ENCODE measurements around the gene KLK7.
"Not testable (repeated sequence)": the region's sequence is repeated elsewhere in the genome, so short reads cannot be mapped to it uniquely, and the experiment has no call there.

KLK7 gene

DNA sequence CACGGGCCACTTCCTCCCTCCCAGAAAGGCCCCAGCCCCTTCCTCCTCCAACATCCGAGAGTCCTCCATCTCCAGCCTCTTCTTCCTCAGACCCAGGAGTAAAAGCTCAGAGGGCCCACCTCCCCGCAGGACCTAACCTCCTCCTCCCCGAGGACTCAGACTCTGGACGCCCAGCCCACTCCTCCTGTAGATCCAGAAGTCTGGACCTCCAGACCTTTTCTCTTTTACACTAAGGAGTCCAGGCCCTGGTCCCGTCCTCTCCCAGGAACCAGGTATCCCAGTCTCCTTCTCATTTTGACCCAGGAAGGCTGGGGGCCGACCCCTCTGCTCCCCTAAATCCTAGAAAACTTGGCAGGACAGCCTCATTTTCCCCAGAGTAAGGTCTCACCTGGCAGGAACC lies 19.6 kb upstream of the KLK7 start:
- Mint-ChIP-seq H3K27me3 (peaks cover 65 to 81% of the 10 kb centered on the region in 2 donors), H3K36me3 (ENCODE audit: insufficient read depth) (no peaks in the 10 kb centered on the region), H3K27ac (no peak overlapping the region), H3K4me1 (ENCODE audit: low read depth in 2 of 2) (peaks cover 0 to 5% of the 10 kb centered on the region in 2 donors), H3K4me3 (no peak overlapping the region), H3K9me3 (no peaks in the 10 kb centered on the region)
- DNase-seq (no peak), ATAC-seq (replicated peaks) (no peak)

DNA sequence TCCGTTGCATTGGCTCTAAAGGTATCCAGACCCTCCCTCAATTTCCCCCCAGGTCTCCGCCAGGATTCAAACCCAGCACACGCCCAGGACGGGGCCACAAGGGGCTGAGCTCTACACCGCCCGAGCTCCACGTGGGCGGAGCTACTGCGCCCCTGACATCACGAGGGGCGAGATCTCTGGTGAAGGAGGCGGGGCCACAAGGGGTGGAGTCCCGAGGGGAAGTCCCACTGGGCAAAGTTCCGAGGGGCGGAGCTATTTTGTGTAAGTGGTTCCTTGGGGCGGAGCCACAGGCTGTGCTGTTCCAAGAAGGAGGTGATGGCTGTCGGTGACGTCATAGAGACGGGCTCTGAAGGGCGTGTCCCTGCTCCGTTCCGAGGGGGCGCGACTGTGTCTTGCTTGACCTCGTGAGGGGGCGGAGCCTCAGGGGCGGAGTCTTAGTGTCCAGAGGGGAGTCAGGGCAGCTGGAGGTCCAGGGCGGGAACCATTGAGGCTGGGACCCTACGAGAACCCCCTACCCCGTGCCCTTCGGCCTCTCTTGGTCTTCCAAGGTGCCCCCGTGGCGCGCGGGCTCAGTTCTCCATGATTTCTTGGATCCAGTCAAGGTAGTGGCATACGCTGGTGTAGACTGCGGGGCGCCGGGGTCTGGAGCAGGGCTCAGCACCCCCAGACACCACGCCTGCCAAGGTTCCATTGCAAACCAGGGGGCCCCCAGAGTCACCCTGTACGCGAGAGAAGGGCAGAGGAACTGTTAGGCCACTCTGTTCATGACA lies 19.0 kb upstream of the KLK7 start:
- no peak for ATAC-seq (replicated peaks)
- H3K9me3 Mint-ChIP-seq, result no peaks in the 10 kb centered on the region
- no peak overlapping the region for H3K27ac Mint-ChIP-seq
- peaks cover 69 to 86% of the 10 kb centered on the region in 2 donors for H3K27me3 Mint-ChIP-seq
- H3K36me3 Mint-ChIP-seq (ENCODE audit: insufficient read depth), result no peaks in the 10 kb centered on the region
- no peak for DNase-seq
- peaks cover 0 to 5% of the 10 kb centered on the region in 2 donors for H3K4me1 Mint-ChIP-seq (ENCODE audit: low read depth in 2 of 2)
- H3K4me3 Mint-ChIP-seq, result no peak overlapping the region

- DNase-seq, result no peak
These were observed 18.4 kb upstream of the KLK7 start for GRCh38 chr19:51002089-51002532.

DNA sequence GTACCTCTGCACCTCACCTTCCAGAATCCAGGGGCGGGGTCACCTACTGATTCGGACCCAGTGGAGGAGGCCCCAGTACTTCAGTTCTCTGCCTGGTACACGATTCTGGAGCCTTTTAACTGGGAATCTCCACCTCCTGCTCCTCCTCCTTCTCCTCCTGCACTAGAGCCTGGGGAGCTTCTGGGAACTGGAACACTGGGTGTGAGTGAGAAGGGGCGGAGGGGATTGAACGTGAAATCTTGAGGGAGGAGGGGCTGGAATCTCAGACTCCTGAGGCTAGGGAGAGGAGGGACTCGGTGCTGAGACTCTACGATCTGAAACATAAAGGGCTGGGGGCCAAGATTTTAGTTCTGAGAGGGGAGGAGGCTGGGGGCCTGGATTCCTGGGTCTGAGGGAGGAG lies 17.8 kb upstream of the KLK7 start, which contains the start of gene KLK8:
KLK8 (minus strand) TSS at position 90 of the 400 bp plus-strand sequence. CDS start 437 bp downstream, outside the sequence.
- no peak for ATAC-seq (replicated peaks)
- Mint-ChIP-seq H3K27me3 (peaks cover 66 to 86% of the 10 kb centered on the region in 2 donors), H3K4me3 (no peak within 1 kb of the TSS), H3K4me1 (ENCODE audit: low read depth in 2 of 2) (peaks cover 0 to 5% of the 10 kb centered on the region in 2 donors), H3K36me3 (ENCODE audit: insufficient read depth) (no peaks in the 10 kb centered on the region), H3K27ac (no peak within 1 kb of the TSS), H3K9me3 (no peaks in the 10 kb centered on the region)
- no peak for DNase-seq

More at GRCh38 chr19:51002089-51002532, 18.4 kb upstream of the KLK7 start:
- H3K27ac Mint-ChIP-seq, result no peak overlapping the region
- H3K27me3 Mint-ChIP-seq, result peaks cover 64 to 86% of the 10 kb centered on the region in 2 donors
- no peak overlapping the region for H3K4me3 Mint-ChIP-seq
- H3K9me3 Mint-ChIP-seq, result no peaks in the 10 kb centered on the region
- H3K4me1 Mint-ChIP-seq (ENCODE audit: low read depth in 2 of 2), result peaks cover 0 to 5% of the 10 kb centered on the region in 2 donors
- no peaks in the 10 kb centered on the region for H3K36me3 Mint-ChIP-seq (ENCODE audit: insufficient read depth)
- no peak for ATAC-seq (replicated peaks)

- ATAC-seq (replicated peaks), result no peak
- no peaks in the 10 kb centered on the region for H3K36me3 Mint-ChIP-seq (ENCODE audit: insufficient read depth)
- H3K9me3 Mint-ChIP-seq, result no peaks in the 10 kb centered on the region
- no peak overlapping the region for H3K4me3 Mint-ChIP-seq
- H3K4me1 Mint-ChIP-seq (ENCODE audit: low read depth in 2 of 2), result peaks cover 0 to 5% of the 10 kb centered on the region in 2 donors
- no peak for DNase-seq
- H3K27ac Mint-ChIP-seq, result no peak overlapping the region
- H3K27me3 Mint-ChIP-seq, result peaks cover 66 to 85% of the 10 kb centered on the region in 2 donors
These were observed 17.3 kb upstream of the KLK7 start for GRCh38 chr19:51000981-51001380.

- Mint-ChIP-seq H3K27ac (no peak overlapping the region), H3K27me3 (peaks cover 66 to 82% of the 10 kb centered on the region in 2 donors), H3K9me3 (no peaks in the 10 kb centered on the region), H3K4me1 (ENCODE audit: low read depth in 2 of 2) (peaks cover 0 to 5% of the 10 kb centered on the region in 2 donors), H3K4me3 (no peak overlapping the region), H3K36me3 (ENCODE audit: insufficient read depth) (no peaks in the 10 kb centered on the region)
- DNase-seq (no peak), ATAC-seq (replicated peaks) (no peak)
These were observed 16.7 kb upstream of the KLK7 start for GRCh38 chr19:51000426-51000825.

- Mint-ChIP-seq H3K36me3 (ENCODE audit: insufficient read depth) (no peaks in the 10 kb centered on the region), H3K4me3 (no peak overlapping the region), H3K4me1 (ENCODE audit: low read depth in 2 of 2) (peaks cover 0 to 5% of the 10 kb centered on the region in 2 donors), H3K27me3 (peaks cover 54 to 77% of the 10 kb centered on the region in 2 donors), H3K9me3 (no peaks in the 10 kb centered on the region), H3K27ac (no peak overlapping the region)
- ATAC-seq (replicated peaks), result no peak
- no peak for DNase-seq
These were observed 15.0 kb upstream of the KLK7 start for GRCh38 chr19:50998686-50999085.

- no peak for DNase-seq
- ATAC-seq (replicated peaks), result no peak
- H3K4me1 Mint-ChIP-seq (ENCODE audit: low read depth in 2 of 2), result peaks cover 0 to 5% of the 10 kb centered on the region in 2 donors
- H3K4me3 Mint-ChIP-seq, result no peak overlapping the region
- H3K9me3 Mint-ChIP-seq, result no peaks in the 10 kb centered on the region
- H3K27me3 Mint-ChIP-seq, result peaks cover 49 to 70% of the 10 kb centered on the region in 2 donors
- H3K36me3 Mint-ChIP-seq (ENCODE audit: insufficient read depth), result no peaks in the 10 kb centered on the region
- no peak overlapping the region for H3K27ac Mint-ChIP-seq
These were observed 14.3 kb upstream of the KLK7 start for GRCh38 chr19:50998061-50998460.

GRCh38 chr19:50994129-50994528 lies 10.4 kb upstream of the KLK7 start:
- Mint-ChIP-seq H3K27ac (no peak overlapping the region), H3K9me3 (no peaks in the 10 kb centered on the region), H3K27me3 (peaks cover 36 to 50% of the 10 kb centered on the region in 2 donors), H3K36me3 (ENCODE audit: insufficient read depth) (no peaks in the 10 kb centered on the region), H3K4me3 (no peak overlapping the region), H3K4me1 (ENCODE audit: low read depth in 2 of 2) (no peaks in the 10 kb centered on the region)
- ATAC-seq (replicated peaks) (no peak), DNase-seq (no peak)

DNA sequence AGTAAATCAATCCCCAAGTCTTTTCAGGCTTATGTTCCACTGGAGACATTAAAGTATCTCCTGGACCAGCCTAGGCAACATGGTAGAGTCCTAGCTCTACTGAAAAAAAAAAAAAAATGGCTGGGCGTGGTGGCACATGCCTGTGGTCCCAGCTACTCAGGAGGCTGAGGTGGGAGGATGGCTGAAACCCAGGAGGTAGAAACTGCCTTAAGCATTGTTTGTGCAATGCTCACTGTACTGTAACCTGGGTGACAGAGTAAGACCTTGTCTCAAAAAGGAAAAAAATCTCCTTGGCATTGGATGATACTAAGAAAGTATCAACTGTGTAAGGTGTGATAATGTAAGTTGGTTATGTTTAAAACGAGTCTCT lies 8.9 kb upstream of the KLK7 start:
- ATAC-seq (replicated peaks) (no peak), DNase-seq (no peak)
- no peaks in the 10 kb centered on the region for H3K9me3 Mint-ChIP-seq
- H3K4me1 Mint-ChIP-seq (ENCODE audit: low read depth in 2 of 2), result no peaks in the 10 kb centered on the region
- H3K27me3 Mint-ChIP-seq, result peaks cover 36 to 50% of the 10 kb centered on the region in 2 donors
- H3K4me3 Mint-ChIP-seq, result no peak overlapping the region
- H3K36me3 Mint-ChIP-seq (ENCODE audit: insufficient read depth), result no peaks in the 10 kb centered on the region
- H3K27ac Mint-ChIP-seq, result no peak overlapping the region

DNA sequence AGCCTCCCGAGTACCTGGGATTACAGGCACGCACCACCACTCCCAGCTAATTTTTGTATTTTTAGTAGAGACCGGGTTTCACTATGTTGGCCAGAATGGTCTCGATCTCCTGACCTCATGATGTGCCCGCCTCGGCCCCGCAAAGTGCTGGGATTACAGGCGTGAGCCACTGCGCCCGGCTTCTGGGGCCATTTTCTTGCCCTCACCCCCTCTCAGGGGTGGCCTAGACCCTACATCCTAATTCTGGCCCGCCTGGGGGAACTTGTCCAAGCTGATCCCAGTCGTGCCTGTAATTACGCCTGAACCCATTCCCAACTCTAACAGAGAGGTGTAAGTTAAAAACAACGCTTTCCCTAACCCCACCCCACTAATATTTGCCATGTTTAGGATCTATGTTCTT lies 699 bp upstream of the KLK7 start:
- not testable (repeated sequence) for H3K27ac Mint-ChIP-seq; H3K4me3 Mint-ChIP-seq; H3K36me3 Mint-ChIP-seq (ENCODE audit: insufficient read depth); H3K9me3 Mint-ChIP-seq; ATAC-seq (replicated peaks); DNase-seq; H3K4me1 Mint-ChIP-seq (ENCODE audit: low read depth in 2 of 2)
- peaks cover 67 to 82% of the 10 kb centered on the region in 2 donors for H3K27me3 Mint-ChIP-seq

- Mint-ChIP-seq H3K27ac (no peak overlapping the region), H3K9me3 (peaks cover 0 to 2% of the 10 kb centered on the region in 2 donors), H3K4me1 (ENCODE audit: low read depth in 2 of 2) (no peaks in the 10 kb centered on the region), H3K36me3 (ENCODE audit: insufficient read depth) (no peaks in the 10 kb centered on the region), H3K27me3 (peaks cover 67 to 82% of the 10 kb centered on the region in 2 donors), H3K4me3 (no peak overlapping the region)
- ATAC-seq (replicated peaks), result no peak
- no peak for DNase-seq
These were observed 1.5 kb downstream of the KLK7 start for GRCh38 chr19:50982186-50982585.

DNA sequence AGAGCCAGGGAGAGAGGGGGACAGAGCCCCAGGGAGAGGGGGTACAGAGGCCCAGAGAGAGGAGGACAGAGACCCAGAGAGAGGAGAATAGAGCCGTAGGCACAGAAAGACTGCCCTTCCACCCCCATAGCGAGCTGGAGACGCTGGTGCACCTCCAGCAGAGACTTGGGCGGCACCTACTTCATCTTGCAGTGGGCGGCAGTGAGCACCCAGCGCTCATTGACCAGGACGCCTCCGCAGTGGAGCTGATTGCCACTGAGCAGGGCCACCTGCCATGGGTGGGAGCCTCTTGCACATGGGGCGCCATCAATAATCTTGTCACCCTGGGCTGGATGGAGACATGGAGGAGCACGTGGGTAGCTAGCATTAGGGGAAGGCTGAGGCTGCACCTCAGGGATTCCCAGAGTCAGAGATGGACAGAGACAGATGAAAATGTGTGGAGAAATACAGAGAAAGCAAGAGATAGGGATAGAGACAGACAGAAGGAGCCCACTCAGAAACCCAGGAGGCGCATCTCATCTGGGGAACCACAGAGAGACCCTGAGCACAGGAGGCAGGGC lies 2.0 kb downstream of the KLK7 start:
- Mint-ChIP-seq H3K4me1 (ENCODE audit: low read depth in 2 of 2) (no peaks in the 10 kb centered on the region), H3K27ac (no peak overlapping the region), H3K36me3 (ENCODE audit: insufficient read depth) (no peaks in the 10 kb centered on the region), H3K9me3 (peaks cover 0 to 2% of the 10 kb centered on the region in 2 donors), H3K4me3 (no peak overlapping the region), H3K27me3 (peaks cover 70 to 85% of the 10 kb centered on the region in 2 donors)
- DNase-seq (no peak), ATAC-seq (replicated peaks) (no peak)

GRCh38 chr19:50980208-50980607 lies 3.5 kb downstream of the KLK7 start:
- no peaks in the 10 kb centered on the region for H3K36me3 Mint-ChIP-seq (ENCODE audit: insufficient read depth)
- no peak for ATAC-seq (replicated peaks)
- peaks cover 72 to 87% of the 10 kb centered on the region in 2 donors for H3K27me3 Mint-ChIP-seq

More at GRCh38 chr19:50980208-50980607, 3.5 kb downstream of the KLK7 start:
- H3K9me3 Mint-ChIP-seq, result peaks cover 0 to 2% of the 10 kb centered on the region in 2 donors
- no peak for DNase-seq
- peaks cover 0 to 4% of the 10 kb centered on the region in 2 donors for H3K4me1 Mint-ChIP-seq (ENCODE audit: low read depth in 2 of 2)
- H3K4me3 Mint-ChIP-seq, result no peak overlapping the region
- no peak overlapping the region for H3K27ac Mint-ChIP-seq

Data from effector memory CD8-positive, alpha-beta T cell (primary cell).